GM12873 (cell line): ENCODE data around the gene PINK1.

Experiments used
- CTCF ChIP-seq: IDR thresholded peaks from 2 replicates; pipeline ENCODE4 v1.5.1; 2012; ENCODE audit warnings: low read depth, mild to moderate bottlenecking, moderate library complexity, low read length, control low read depth; ENCODE audit not compliant: insufficient read depth; ENCODE audit errors: missing control alignments

Gene PINK1

GRCh38 chr1:20625176-20626097, 7.8 kb upstream of the PINK1 start:
- TF ChIP-seq CTCF = no peak

GRCh38 chr1:20626098-20626427, 7.2 kb upstream of the PINK1 start:
- no peak for TF ChIP-seq CTCF

- no peak for TF ChIP-seq CTCF
These were observed 6.7 kb upstream of the PINK1 start for GRCh38 chr1:20626524-20626923.

GRCh38 chr1:20630729-20631128, 2.5 kb upstream of the PINK1 start:
- no peak for TF ChIP-seq CTCF

- TF ChIP-seq CTCF = no peak
These were observed 872 bp upstream of the PINK1 start for GRCh38 chr1:20632386-20632785.

GRCh38 chr1:20634065-20634593, 871 bp downstream of the PINK1 start:
- no peak for TF ChIP-seq CTCF

GRCh38 chr1:20634594-20635084, 1.4 kb downstream of the PINK1 start:
- no peak for TF ChIP-seq CTCF
